G401 (cell line): ENCODE measurements around the gene POLR2I. TPM values are rescaled to one million over a fixed set of nuclear protein-coding genes. Genes with fewer than 3 reads are reported as not detected.
"Not testable (repeated sequence)": the region's sequence is repeated elsewhere in the genome, so short reads cannot be mapped to it uniquely, and the experiment has no call there.

Source experiments
- DNase-seq: peaks from one replicate; pipeline ENCODE4 v3.0.0-alpha.2; 2015; ENCODE audit warnings: low spot score
- in situ Hi-C: cut with HindIII; loops from 2 replicates; pipeline ENCODE4 v1.10.0; 2016; ENCODE audit warnings: low sequenced_read_pairs, mixed read lengths
- total RNA-seq: library from RNA; depleted of rRNA; stranded (reverse); fragments of >200 nt; shearing (Covaris generic); gene quantifications from 2 replicates; pipeline ENCODE4 v1.2.3, GENCODE V29; 2014

Gene POLR2I
- total RNA-seq, 1 experiment from 2014 or later, result 122 TPM

DNA sequence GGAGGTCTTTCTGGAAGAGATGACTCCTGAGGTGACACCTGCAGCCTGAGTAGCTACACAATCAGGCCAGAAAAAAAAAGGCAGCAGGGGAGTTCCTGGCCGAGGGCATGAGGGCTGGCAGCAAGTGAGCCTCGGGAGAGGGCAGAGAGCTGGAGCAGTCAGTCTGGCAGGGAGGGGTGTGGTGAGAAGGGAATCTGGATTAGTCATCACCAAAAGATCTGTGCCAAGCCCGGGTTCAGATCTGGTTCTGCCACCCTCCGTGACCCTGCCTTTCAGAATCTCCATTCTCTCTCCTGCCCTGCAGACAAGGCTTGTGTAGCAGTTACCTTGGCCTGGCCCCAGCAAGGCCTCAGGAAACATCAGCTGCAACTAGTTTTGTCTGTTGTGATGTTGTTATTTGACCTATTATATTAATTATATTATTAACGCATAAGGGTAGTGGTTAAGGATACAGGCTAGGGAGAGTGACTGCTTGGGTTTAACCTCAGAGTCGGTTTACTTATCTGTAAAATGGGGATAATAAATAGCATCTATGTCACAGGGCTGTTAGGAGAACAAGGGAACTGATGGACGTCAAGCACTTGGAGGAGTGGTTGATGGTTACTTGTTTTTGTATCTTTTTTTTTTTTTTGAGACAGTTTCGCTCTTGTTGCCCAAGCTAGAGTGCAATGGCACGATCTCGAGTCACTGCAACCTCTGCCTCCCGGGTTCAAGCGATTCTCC, 22.4 kb upstream of the POLR2I start:
- in situ Hi-C loops, result no loop called here
- DNase-seq, result peak; percentile 82

DNA sequence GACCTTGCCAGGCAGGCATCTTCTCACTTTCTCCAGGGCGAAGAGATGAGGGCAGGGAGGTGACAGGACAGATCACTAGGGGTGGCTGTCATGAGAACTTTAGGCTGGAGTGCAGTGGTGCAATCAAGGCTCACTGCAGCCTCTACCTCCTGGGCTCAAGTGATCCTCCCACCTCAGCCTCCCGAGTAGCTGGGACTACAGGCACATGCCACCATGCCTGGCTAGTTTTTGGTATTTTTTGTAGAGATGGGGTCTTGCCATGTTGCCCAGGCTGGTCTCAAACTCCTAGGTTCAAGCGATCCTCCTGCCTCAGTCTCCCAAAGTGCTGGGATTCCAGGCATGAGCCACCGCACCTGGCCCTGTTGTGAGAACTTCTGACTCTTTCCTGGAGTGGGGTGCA, 20.2 kb upstream of the POLR2I start:
- DNase-seq, in situ Hi-C loops: not testable (repeated sequence)

DNA sequence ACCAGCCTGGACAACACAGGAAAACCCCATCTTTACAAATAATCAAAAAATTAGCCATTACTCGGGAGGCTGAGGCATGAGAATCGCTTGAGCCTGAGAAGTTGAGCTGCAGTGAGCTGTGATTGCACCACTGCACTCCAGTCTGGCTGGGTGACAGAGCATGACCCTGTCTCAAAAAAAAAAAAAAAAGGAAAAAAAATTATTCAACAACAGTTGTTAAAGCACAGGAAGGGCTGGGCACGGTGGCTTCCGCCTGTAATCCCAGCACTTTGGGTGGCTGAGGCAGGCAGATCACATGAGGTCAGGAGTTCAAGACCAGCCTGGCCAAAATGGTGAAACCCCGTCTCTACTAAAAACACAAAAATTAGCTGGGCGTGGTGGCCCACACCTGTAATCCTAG, 16.5 kb upstream of the POLR2I start:
- DNase-seq, in situ Hi-C loops: not testable (repeated sequence)

DNA sequence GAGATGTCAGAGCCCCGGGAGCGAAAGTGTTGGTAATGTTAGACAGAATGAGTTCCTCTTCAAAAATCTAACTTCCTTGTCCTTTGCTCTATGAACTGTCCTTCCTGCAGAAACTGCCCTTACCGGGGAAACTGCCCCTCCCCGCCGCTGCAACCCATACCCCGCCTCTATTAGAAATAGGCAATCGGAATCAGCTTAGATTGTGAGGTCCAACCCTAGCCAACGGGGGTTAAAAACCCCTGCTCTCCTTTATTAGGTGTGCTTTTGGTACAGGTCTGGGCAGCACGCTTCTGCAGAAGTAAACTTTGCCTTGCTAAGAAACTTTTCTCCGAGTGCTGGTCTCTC, 13.7 kb upstream of the POLR2I start:
- in situ Hi-C loops, result no loop called here
- no peak for DNase-seq

DNA sequence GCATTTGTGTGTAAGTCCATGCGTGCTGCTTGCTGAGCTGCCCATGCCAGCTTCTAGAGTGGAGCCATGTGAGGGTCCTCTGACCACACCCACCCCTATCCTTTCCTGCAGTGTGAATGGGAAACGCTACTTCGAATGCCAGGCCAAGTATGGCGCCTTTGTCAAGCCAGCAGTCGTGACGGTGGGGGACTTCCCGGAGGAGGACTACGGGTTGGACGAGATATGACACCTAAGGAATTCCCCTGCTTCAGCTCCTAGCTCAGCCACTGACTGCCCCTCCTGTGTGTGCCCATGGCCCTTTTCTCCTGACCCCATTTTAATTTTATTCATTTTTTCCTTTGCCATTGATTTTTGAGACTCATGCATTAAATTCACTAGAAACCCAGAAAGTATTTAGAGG, 10.9 kb upstream of the POLR2I start:
- no peak for DNase-seq
- in situ Hi-C loops, result no loop called here

DNA sequence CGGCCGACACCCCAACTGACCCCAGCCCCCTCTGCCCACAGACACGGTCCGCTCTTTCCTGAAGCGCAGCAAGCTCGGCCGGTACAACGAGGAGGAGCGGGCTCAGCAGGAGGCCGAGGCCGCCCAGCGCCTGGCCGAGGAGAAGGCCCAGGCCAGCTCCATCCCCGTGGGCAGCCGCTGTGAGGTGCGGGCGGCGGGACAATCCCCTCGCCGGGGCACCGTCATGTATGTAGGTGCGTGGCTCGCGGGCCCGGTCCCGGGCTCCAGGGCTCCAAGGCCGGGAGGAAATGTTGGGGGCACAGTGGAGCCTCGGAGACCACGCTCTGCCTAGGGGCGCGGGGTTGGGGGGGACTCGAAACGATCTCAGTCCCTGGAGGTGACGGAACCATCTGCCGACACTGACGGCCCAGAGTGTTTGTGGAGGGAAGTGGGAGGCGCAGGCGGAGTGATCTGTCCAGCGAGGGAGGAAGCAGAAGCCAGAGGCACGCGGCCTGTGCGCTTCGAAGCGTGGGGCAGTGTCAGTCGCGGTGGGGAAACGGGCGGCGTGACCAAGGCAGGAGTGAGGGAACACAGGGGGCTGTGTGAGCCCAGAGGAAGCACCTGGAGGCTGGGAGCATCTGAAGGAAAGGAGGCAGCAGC, 6.9 kb upstream of the POLR2I start:
- no peak for DNase-seq
- in situ Hi-C loops, result no loop called here

DNA sequence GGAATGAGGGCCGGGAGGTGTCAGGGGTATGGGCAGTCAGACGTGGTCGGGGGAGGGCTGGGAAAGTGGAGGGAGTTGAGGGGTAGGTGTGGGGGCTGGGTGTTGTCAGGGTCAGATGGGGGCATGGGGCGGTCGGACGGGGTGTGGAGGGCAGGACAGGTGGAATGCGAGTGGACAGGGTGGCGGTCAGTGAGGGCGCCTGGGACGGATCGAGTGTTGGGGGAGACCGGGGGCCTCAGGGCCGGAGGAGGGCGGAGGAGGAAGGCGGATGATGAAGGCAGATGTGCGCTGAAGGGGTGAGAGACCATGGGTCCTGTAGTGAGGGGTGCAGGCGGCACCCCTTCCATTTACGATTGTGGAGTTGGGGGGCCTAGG, 6.3 kb upstream of the POLR2I start:
- in situ Hi-C loops, result no loop called here

DNA sequence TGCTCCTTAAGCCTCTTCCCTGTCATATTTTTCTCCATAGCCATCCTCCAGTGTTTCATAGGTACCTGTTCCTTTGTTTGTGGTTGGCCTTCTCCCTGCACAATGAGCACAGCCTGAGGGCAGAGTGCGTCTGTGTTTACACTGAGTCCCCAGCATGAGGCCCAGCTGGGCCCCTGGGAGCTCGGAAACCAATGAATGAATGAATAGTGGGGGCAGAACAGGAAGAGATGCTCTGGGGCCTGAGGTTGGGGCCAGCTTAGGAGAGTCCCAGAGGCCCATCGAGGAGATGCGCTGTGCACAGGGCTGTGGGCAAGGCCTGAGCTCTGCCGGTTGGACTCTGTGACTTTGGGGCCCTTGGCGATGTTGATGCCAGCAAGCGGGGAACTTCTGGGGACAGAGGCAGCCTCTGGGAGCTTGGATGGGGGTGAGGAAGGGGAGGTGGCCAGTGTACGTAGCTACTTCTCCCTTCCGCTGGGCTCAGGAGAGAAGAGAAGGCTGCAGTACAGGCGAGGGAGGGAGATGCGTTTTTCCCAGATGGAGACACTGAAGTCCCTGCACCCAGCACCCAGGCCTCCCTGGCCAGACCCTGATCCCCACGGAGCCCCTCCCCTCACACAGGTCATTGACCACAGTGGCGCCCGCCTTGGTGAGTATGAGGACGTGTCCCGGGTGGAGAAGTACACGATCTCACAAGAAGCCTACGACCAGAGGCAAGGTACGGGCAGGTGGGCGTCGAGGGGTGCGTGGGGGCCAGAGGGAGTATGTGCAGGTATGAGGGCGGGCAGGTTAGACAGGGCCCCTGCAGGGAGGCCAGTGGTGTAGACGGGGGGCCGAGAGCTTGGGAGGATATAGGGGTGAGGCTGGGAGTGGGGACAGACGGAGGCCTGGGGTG, 5.7 kb upstream of the POLR2I start:
- DNase-seq, result no peak
- in situ Hi-C loops, result no loop called here

More for the DNA sequence above, 6.3 kb upstream of the POLR2I start:
- DNase-seq, result no peak

DNA sequence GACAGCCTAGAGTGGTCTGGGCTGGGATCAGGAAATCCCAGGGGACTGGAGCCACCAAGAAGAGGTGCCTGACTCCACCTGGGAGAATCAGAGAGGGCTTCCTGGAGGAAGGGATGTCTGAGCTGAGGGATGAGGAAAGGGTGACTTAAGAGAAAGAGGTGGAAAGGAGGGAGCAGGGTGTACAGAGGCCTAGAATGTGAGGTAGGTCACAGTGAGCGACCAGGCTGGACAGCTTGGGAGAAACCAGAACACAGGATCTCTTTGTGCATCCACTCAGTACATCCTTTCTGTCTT, 1.6 kb upstream of the POLR2I start:
- DNase-seq, result no peak
- in situ Hi-C loops, result no loop called here

DNA sequence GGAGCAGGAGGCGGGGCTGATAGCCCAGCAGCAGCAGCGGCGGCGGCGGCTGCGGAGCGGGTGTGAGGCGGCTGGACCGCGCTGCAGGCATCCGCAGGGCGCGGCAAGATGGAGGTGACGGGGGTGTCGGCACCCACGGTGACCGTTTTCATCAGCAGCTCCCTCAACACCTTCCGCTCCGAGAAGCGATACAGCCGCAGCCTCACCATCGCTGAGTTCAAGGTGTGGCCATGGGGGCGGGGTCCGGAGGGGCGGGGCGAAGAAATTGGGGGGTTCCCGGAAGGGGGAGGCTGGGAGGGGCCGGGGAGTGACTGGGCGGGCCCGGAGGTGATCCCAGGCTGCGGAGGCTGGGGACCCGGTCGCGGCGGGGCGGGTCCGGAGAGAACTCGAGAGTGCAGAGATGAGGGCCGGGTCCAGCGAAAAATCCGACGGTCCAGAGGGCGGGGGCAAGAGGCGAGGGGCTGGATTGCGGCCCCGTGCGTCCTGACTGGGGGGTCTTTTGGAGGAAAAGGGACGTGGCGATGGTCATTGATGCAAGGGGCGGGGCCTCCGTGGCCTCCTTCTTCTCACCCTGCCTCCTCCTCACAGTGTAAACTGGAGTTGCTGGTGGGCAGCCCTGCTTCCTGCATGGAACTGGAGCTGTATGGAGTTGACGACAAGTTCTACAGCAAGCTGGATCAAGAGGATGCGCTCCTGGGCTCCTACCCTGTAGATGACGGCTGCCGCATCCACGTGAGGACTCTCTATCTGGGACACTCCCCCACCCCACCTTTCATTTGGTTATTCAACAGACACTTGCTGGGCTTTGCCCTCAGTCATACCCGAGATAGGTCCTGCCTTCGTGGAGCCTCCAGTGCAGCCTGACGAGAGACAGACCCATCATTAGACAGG, 1.0 kb upstream of the POLR2I start, which contains the start of gene TBCB:
Gene TBCB (plus strand): TSS at position 16 of the 891 bp plus-strand sequence. CDS start 93 bp downstream, at position 109.
- in situ Hi-C loops, result no loop called here
- no peak for DNase-seq

DNA sequence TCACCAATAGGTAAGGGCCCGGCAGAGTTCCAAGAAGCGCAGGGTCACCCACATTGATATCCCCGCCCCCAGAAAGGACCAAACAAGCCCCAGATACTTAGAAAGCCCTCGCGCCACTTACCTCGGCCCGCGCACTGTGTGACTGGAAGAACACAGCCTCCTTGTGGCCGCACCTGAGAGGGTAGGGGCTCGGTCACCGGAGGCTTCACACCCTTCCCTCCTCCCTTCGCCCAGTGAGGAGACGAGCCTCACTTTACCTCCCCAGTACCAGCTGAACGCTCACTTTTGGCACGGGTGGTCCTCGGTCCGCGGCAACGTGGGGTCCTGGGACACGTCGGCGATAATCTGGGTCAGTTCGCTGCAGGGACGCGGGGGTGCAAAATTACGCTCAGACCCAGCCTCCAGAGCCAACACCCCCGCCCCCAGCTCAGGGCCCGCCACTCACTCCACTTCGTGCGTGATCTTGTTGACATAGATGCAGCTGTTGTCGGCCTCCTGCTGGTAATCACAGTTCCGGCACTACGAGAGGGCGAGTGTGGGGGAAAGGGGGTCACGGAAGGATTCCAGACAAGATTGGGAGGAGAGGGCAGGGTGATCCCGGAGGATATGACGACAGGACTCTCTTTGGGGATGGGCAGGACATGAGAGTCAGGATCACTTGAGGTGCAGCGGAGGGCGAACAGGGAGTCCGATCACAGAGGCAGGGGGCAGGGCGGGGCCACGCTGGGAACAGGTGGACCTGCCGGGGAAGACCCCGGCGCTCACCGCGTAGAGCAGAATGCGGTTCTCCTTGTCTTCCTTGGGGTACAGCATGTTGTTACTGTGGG, 568 bp downstream of the POLR2I start:
- peak; percentile 58 for DNase-seq
- in situ Hi-C loops, result no loop called here

DNA sequence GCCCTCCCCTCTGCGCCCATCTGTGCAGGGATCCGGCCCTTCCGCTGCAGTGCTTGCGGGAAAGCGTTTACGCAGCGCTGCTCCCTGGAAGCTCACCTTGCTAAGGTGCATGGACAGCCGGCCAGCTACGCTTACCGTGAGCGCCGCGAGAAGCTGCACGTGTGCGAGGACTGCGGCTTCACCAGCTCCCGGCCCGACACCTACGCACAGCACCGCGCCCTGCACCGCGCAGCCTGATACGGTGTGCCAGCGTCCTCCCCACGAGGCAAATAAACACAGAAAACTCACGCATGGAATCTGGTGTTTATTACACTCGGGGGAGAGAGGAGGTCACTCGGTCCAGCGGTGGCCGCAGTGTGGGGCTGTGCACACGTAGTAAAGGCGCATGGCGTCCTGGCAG, 1.2 kb downstream of the POLR2I start:
- no peak for DNase-seq
- in situ Hi-C loops, result no loop called here

DNA sequence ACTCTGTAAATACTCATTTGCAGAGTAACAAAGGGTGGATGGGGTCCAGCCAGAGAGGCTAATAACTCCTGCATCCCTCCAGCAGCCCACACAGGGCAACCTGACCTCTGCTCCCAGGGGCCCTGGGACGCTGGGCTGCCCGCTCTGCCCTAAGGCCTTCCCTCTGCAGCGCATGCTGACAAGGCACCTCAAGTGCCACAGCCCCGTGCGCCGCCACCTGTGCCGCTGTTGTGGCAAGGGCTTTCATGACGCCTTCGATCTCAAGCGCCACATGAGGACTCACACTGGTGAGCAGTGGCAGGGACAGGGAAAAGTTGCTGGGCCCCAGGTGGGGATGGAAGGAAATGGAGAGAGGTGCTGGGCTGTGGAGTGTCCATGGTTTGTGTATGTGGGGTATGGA, 2.0 kb downstream of the POLR2I start:
- DNase-seq, result no peak
- in situ Hi-C loops, result no loop called here

DNA sequence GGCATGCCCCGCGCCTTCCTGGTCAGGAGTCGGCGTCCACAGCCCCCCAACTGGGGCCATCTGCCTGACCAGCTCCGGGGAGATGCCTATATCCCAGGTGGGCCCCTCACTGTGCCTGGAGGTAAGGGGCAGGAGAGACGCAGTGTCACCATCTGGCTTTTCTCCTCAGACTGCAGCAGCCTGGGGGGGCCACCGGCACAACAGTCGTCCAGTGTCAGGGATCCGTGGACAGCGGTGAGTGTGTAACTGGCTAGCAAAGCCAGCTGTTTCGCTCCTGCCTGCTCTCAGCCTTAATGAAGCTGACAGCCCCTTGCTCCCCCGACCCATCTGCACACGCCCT, 3.5 kb downstream of the POLR2I start:
- in situ Hi-C loops, result no loop called here
- DNase-seq, result no peak

DNA sequence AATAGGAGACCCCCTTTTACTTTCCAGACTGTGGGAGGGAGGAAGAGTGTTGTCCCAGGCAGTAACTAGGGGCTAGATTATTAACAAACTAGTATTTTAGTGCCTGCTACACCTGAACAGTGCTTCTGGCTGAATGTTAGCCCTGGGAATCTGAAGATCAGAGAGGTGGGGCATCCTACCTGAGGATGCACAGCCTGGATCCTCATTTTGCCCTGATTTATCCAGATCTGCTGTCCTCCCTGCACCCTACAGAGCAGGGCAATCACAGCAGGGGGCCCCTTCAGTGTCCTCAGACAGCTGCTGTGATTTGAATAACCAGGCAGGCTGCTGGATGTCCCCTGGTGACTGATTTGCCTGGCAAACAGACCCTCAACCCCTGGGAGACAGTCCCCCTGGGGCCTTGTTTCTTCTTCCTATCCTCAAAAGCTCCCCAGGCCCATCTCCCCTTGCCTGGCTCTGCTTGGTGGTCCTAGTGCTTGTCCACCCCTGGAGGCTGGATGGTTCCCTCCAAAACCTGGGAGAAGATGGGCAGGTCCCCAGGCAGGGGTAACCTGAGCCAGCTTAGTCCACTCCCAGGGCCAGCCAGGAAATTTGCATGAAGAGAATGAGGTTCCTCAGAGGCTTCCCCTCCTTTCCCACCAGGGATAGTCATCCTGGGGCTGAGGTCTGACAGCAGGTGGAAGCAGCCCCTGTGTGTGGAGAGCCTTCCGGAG, 4.0 kb downstream of the POLR2I start, which contains the start of gene OVOL3:
Gene OVOL3 (plus strand): TSS at position 657 of the 713 bp plus-strand sequence. CDS start 60 bp downstream, outside the sequence.
- no peak for DNase-seq
- in situ Hi-C loops, result no loop called here

DNA sequence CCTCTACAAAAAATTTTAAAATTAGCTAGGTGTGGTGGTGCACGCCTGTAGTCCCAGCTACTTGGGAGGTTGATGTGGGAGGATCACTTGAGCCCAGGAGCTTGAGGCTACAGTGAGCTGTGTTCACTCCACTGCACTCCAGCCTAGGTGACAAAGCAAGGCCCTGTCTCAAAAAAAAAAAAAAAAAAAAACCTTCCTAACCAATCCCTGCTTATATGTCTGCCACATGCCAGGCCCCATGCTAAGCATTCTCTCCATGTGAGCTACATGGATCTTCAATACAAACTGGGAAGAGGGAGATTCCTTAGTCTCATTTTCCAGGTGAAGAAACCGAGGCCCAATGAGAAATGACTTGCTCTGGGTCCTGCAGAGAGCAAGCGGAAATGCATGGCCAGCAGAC, 6.0 kb downstream of the POLR2I start:
- DNase-seq, result no peak
- in situ Hi-C loops, result no loop called here

DNA sequence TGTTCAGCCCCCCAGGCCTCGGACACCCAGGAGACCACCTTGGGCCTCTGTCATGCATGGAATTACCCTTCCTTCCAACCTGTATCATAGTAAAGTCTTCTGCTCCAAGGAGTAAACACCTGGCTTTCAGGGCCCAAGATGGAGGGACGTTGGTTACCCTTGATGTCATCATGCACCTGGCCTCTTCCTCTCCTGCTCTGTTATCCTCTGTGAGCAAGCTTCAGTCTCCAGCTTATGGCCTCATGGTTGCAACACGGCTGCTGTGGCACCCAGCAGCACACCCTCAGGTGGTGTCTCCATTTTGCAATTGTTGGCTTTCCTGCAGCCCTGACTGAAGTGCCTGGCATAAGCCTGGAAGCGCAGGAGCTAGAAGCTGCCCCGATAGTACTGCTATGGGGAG, 7.7 kb downstream of the POLR2I start:
- no peak for DNase-seq
- in situ Hi-C loops, result no loop called here

DNA sequence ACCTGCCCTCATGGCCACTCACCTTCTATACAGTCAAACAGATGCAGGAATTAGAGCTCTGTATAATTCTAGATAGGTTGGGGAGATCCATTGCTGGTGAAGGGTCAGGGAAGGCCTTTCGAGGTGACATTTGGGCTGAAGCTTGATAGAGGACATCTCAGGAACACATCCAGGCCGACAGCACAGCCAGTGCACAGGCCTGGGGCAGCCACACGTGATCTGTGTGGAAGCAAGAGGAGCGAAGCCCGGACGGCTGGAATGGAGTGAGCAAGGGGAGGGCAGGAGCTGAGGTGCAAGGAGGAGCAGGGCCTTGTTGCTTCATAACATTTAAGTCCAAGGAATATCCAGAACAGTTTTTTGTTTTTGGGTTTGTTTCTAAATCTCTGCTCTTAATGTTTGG, 8.2 kb downstream of the POLR2I start:
- in situ Hi-C loops, result no loop called here
- no peak for DNase-seq
